GM10248 (cell line): Measurements from ENCODE around the gene ABCB1.

Experiments used
- CTCF ChIA-PET: fragments of 300-600 bp; sonication (Branson Sonifier 250); formaldehyde crosslinking; extraction: SDS; loops from one replicate; lab custom pipeline; 2021; ENCODE audit warnings: antibody characterized with exemption; lab: Yijun Ruan, JAX
- POLR2A ChIA-PET: fragments of 350-650 bp; sonication (Branson Sonifier 250); formaldehyde crosslinking; extraction: SDS; loops from one replicate; lab custom pipeline; 2020; ENCODE audit warnings: antibody characterized with exemption; lab: Yijun Ruan, JAX
- DNase-seq: peaks from one replicate; pipeline ENCODE4 v3.0.0; 2012; ENCODE audit errors: extremely low spot score
- CTCF ChIP-seq: IDR thresholded peaks from 2 replicates; pipeline ENCODE4 v1.5.1; 2012; ENCODE audit warnings: mild to moderate bottlenecking, low read depth; ENCODE audit errors: extremely low read depth, missing control alignments, control extremely low read depth

ABCB1 gene

GRCh38 chr7:87561102-87561501, 39.6 kb downstream of the ABCB1 start:
- CTCF ChIA-PET = interaction anchor here (2.0 kb wide), 1 partner anchor 9 kb away, joined by 5 read pairs; no protein-coding TSS in a partner anchor
- no peak for DNase-seq
- no peak for TF ChIP-seq CTCF
- POLR2A ChIA-PET = no interaction called here

GRCh38 chr7:87552351-87552900, 48.3 kb downstream of the ABCB1 start:
- POLR2A ChIA-PET = no interaction called here
- CTCF ChIA-PET = no interaction called here
- DNase-seq = no peak
- no peak for TF ChIP-seq CTCF

GRCh38 chr7:87548123-87548919, 52.4 kb downstream of the ABCB1 start:
- POLR2A ChIA-PET = no interaction called here
- no peak for DNase-seq
- TF ChIP-seq CTCF = no peak
- CTCF ChIA-PET = interaction anchor here (1.6 kb wide), 1 partner anchor 18 kb away, joined by 7 read pairs; no protein-coding TSS in a partner anchor

- POLR2A ChIA-PET = no interaction called here
- DNase-seq = no peak
- CTCF ChIA-PET = interaction anchor here (1.3 kb wide), 1 partner anchor 14 kb away, joined by 4 read pairs; no protein-coding TSS in a partner anchor
- TF ChIP-seq CTCF = no peak
These were observed 54.9 kb downstream of the ABCB1 start for GRCh38 chr7:87545760-87546159.

- CTCF ChIA-PET = interaction anchor here (1.0 to 3.5 kb wide), 5 partner anchors 9 to 37 kb away, joined by 3 to 12 read pairs (median 4); no protein-coding TSS in a partner anchor
- DNase-seq = no peak
- POLR2A ChIA-PET = no interaction called here
- TF ChIP-seq CTCF = no peak
These were observed 57.1 kb downstream of the ABCB1 start for GRCh38 chr7:87543623-87544022.

- POLR2A ChIA-PET = no interaction called here
These were observed 59.0 kb downstream of the ABCB1 start for GRCh38 chr7:87541648-87542047.

More at GRCh38 chr7:87541648-87542047, 59.0 kb downstream of the ABCB1 start:
- TF ChIP-seq CTCF = no peak
- CTCF ChIA-PET = interaction anchor here (3.5 kb wide), 1 partner anchor 13 kb away, joined by 12 read pairs; no protein-coding TSS in a partner anchor
- no peak for DNase-seq
